ENCODE results near the gene NHSL1.

NHSL1 gene

DNA sequence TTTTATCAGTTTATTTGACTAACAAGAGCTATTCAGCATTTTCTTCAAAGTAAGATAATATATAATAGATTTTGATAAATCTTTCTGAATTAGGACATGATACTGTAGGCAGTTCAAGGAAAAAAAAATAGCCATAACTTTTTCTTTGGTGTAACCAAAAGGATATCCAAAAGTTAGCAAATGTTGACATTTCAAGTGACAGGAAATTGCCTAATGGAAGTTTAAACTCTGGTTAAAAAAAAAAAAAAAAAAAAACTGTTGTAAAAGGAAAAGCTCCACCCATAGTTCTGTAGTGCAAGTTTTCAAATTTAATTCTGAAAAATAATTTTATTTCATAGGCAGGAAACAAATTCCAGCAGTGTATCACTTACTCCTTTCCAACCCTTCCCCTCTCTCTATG is 76.4 kb downstream of the NHSL1 start:
- DNase-seq: no peak

DNA sequence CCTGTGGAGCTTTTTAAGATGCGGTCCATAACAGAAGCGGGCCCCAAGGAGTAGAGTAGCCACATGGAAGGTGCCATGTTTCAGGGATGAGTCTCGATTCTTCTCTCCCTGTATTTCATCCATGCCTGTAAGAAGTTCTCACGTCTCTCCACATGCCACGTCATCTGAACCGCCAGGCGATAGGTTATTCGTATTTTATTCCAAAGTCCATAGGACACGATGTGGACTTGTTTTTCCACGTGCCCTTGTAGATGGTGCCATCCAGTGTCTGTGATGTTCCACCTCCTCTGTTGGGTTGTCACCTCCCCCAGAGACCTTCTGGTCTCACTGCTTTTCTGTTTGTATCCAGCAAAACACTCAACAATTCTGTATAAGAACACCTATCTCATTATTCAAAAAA is 77.7 kb downstream of the NHSL1 start:
- DNase-seq: no peak

DNA sequence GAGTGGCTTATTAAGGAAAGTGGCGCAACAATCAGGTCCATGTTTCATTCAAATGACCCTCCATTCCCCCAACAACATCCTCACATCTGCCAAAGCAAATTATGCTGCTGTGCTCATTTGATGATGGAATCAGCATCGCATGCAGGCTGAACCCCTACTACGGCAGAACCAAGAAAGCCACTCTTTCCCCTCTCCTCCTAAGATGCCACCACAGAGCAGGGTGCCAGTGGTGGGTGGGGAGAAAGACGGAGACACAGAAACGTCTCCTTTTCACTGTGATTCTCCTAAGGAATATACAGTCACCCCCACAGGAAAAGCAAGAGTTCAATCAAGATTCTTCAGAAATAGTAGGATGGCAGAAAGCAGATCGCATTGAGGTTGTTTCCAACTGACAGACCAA is 78.2 kb downstream of the NHSL1 start:
- DNase-seq: no peak

DNA sequence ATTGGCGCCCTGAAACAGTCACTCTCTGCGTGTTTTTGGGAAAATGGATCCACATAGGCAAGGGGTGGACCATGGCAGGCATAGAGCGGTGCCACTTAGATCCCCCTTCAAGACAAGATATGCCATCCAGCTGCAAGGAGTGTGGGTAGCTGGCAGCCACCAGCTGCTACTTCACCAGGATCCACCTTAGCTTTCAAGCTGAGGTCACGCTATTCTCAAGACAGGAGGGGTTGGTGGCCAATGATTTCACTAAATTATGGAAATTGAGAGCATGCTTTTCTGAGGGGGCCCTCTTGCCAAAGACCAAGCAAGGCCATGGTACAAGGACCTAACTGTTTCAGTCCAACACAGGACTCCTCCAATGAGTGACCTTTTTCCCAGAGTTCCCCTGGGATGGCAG is 78.9 kb downstream of the NHSL1 start:
- no peak for DNase-seq

GRCh38 chr6:138419766-138420165 is 79.5 kb downstream of the NHSL1 start:
- no peak for DNase-seq

GRCh38 chr6:138418118-138418742 is 81.1 kb downstream of the NHSL1 start:
- no peak for DNase-seq

GRCh38 chr6:138417493-138418117 is 81.7 kb downstream of the NHSL1 start:
- DNase-seq: no peak

GRCh38 chr6:138416206-138416605 is 83.1 kb downstream of the NHSL1 start:
- DNase-seq: no peak

- no peak for DNase-seq
Observed at GRCh38 chr6:138415125-138415524, 84.2 kb downstream of the NHSL1 start.

GRCh38 chr6:138410972-138411880 is 88.1 kb downstream of the NHSL1 start:
- DNase-seq: no peak

- no peak for DNase-seq
Observed at GRCh38 chr6:138410048-138410735, 89.1 kb downstream of the NHSL1 start.

DNA sequence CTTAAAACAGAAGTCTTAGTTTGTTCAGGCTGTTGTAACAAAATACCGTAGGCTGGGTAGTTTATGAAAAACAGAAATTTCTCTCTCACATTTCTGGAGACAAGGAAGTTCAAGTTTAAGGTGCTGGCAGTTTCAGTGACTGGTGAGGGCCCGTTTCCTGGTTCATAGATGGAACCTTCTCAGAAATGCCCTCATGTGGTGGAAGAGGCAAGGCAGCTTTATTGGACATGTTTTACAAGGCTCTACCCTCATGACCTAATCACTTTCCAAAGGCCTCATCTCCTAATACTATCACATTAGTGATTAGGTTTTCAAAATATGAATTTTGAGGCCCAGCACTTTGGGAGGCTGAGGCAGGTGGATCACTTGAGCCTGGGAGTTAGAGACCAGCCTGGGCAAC is 92.9 kb downstream of the NHSL1 start:
- peak; percentile 6 for DNase-seq

- no peak for DNase-seq
Observed at GRCh38 chr6:138405816-138406413, 93.4 kb downstream of the NHSL1 start.

GRCh38 chr6:138404666-138405337 is 94.5 kb downstream of the NHSL1 start:
- DNase-seq: no peak

DNA sequence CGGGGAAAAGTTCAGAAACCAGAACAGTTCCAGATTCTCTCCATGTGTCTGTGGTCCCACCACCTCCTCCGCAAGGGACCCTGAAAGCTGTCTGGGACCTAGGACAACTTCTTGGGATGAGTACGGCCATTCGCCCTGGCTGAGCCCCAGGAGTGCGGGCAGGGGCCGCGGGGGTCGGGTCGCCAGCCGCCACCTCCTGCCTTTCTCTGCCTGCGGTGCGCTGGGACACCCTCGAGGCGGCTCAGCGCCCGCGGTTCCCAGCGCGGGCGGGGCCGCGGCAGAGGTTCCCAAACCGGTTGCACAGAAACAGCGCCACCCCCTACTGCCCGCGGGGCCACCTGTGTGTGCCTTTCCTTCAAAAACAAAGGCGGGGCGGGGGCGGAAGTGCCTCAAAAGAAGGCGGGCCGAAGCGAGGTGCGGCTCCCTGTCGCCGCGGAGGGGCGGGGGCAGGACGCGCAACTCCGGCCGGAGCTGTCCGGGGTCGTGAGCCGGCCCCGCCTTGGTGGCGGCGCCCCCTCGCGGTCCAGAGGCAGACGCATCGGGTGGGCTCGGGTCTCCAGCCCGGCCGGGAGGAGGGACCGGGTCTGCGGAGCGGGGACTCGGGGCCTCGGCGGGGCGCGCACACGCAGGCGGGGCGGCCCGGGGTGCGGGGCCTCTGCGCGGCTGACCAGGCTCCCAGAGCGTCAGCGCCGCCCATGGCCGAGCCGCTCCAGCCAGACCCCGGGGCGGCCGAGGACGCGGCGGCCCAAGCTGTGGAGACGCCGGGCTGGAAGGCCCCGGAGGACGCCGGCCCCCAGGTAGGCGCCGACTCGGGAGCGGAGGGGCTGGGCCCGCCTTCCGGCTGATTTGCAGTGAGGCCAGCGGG is 95.3 kb downstream of the NHSL1 start, which contains the start of gene HEBP2:
TSS of gene HEBP2 (plus strand) at position 423 of the 865 bp plus-strand sequence. CDS start at position 696, 273 bp downstream.
- DNase-seq: peak; percentile 95

DNA sequence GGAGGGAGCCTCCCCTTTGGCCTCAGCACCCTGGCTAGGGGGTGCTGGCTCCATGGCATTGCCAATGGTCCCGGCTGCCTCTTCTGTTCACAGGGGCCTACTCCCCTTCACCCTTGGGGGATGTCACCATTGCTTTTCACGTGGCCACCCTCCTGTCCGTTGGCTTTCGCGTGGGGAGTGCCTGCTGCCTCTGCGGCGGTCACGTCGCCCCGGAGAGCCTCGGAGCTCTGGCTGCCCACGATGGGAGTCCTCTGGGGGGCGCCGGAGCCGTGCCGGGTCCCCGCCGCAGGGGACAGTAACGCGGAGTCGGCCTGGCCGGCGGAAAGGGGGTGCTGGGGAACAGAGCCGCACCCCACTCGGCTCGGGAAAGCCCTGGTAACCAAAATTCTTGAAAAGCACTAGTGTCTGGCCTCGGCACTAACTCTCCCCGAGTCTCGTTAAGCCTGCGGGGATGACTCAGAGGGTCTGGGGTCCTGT is 95.9 kb downstream of the NHSL1 start:
- peak; percentile 22 for DNase-seq

- no peak for DNase-seq
Observed at GRCh38 chr6:138402838-138403187, 96.5 kb downstream of the NHSL1 start.

GRCh38 chr6:138401960-138402837 is 97.1 kb downstream of the NHSL1 start:
- DNase-seq: no peak

DNA sequence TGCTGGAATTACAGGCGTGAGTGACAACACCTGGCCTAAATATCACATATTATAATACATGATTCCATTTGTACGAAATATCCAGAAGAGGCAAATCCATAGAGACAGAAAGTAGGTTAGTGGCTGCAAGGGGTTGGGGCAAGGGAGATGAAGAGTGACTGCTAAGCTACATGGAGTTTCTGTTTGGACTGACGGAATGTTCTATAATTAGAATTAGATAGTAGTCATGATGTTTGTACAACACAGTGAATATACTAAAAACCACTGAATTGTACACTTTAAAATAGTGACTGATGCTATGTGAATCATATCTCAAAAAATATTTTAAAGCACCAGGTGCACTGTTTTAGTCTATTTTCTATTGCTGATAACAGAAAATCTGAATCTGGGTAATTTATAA is 99.0 kb downstream of the NHSL1 start:
- no peak for DNase-seq

All from RPMI8226 (cell line).